NCI-H1694 treated with DMSO at 0.1 percent for 48 hours (cell line): ENCODE data around the gene RNF13.

Source experiments
- DNase-seq: peaks from one replicate; lab custom pipeline; 2025; lab: John Stamatoyannopoulos, UW

Gene RNF13

GRCh38 chr3:149992416-149993058 is 179.5 kb downstream of the RNF13 start:
- no peak for DNase-seq

- no peak for DNase-seq
Measured at GRCh38 chr3:149998946-149999345, 185.9 kb downstream of the RNF13 start.

GRCh38 chr3:149999421-149999820 is 186.4 kb downstream of the RNF13 start:
- peak; percentile 31 for DNase-seq

GRCh38 chr3:150000641-150001040 is 187.6 kb downstream of the RNF13 start:
- DNase-seq, result no peak

GRCh38 chr3:150005243-150006112 is 192.5 kb downstream of the RNF13 start:
- no peak for DNase-seq

- no peak for DNase-seq
Measured at GRCh38 chr3:150006794-150007193, 193.8 kb downstream of the RNF13 start.
